ENCODE results near the gene NAPA.

GRCh38 chr19:47541518-47541917, 26.7 kb upstream of the NAPA start:
- no peak for TF ChIP-seq CTCF (IDR thresholded peaks at IDR 0.05)
- no peak for TF ChIP-seq POLR2AphosphoS5 (IDR thresholded peaks at IDR 0.05)

Data from breast epithelium (tissue), 3 donors.